NT2/D1 (cell line): ENCODE measurements around the gene RGMA.

ENCODE experiments used
- DNase-seq: peaks from one replicate; pipeline ENCODE4 v3.0.0-alpha.2; 2011; ENCODE audit warnings: low read depth, low spot score
- H3K27me3 ChIP-seq: 2 replicates; pipeline ENCODE4 v1.6.0; 2011; ENCODE audit warnings: mild to moderate bottlenecking; ENCODE audit not compliant: insufficient read length, insufficient read depth
- H3K36me3 ChIP-seq: 2 replicates; pipeline ENCODE4 v1.6.1; 2011; ENCODE audit warnings: mild to moderate bottlenecking, low read length, mixed read lengths; ENCODE audit not compliant: insufficient read depth, insufficient read length
- H3K4me1 ChIP-seq: 2 replicates; pipeline ENCODE4 v1.5.1; 2011; ENCODE audit not compliant: insufficient read depth, insufficient read length
- H3K4me3 ChIP-seq: 2 replicates; pipeline ENCODE4 v1.5.1; 2011; ENCODE audit warnings: low read depth; ENCODE audit not compliant: insufficient read length
- H3K9ac ChIP-seq: 2 replicates; pipeline ENCODE4 v1.6.0; 2011; ENCODE audit warnings: low read depth; ENCODE audit not compliant: insufficient read length
- H3K9me3 ChIP-seq: 2 replicates; pipeline ENCODE4 v1.5.1; 2011; ENCODE audit warnings: mild to moderate bottlenecking, low read length; ENCODE audit not compliant: insufficient read depth
- SUZ12 ChIP-seq: IDR thresholded peaks from 2 replicates; pipeline ENCODE4 v1.6.1; 2011; ENCODE audit not compliant: insufficient read length, insufficient read depth; ENCODE audit errors: extremely low read depth
- YY1 ChIP-seq: IDR thresholded peaks from 2 replicates; pipeline ENCODE4 v1.6.1; 2011; ENCODE audit not compliant: insufficient read length, insufficient read depth
- ZNF274 ChIP-seq: IDR thresholded peaks from 2 replicates; pipeline ENCODE4 v1.6.1; 2011; ENCODE audit warnings: mild to moderate bottlenecking, low read depth, low read length

The RGMA gene

GRCh38 chr15:92992720-92993119 lies 96.3 kb downstream of the RGMA start:
- no peak for DNase-seq
- Histone ChIP-seq H3K4me1 (no peaks in the 10 kb centered on the region), H3K9me3 (no peaks in the 10 kb centered on the region), H3K36me3 (peaks cover 90% of the 10 kb centered on the region), H3K4me3 (no peak overlapping the region), H3K27me3 (no peaks in the 10 kb centered on the region), H3K9ac (no peak overlapping the region)
- TF ChIP-seq SUZ12, result no peak
- TF ChIP-seq ZNF274, result no peak
- TF ChIP-seq YY1, result no peak

GRCh38 chr15:92990031-92990430 lies 99.0 kb downstream of the RGMA start:
- DNase-seq, result no peak
- Histone ChIP-seq H3K9ac (no peak overlapping the region), H3K4me1 (no peaks in the 10 kb centered on the region), H3K4me3 (no peak overlapping the region), H3K9me3 (no peaks in the 10 kb centered on the region), H3K27me3 (no peaks in the 10 kb centered on the region), H3K36me3 (peaks cover 92% of the 10 kb centered on the region)
- TF ChIP-seq YY1 (no peak), ZNF274 (no peak), SUZ12 (no peak)

DNA sequence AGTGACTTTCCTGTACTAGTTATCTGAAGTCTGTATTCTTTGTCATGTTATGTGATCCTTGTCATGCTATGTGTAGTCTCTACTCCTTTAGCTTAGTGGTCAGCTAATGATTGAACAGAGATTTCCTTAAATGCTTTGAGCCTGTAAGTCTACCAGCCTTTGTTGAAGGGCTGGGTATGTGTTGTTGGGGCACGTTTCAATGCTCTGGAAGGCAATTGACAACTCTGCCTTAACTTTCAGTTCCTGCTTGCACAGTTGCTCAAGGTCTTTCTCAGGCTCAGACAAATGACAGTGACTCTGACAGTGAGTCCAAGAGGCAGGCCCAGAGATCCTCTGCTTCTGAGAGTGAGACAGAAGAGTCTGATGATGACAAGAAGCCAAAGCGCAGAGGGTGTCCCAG lies 99.5 kb downstream of the RGMA start:
- no peaks in the 10 kb centered on the region for H3K27me3 ChIP-seq
- peaks cover 92% of the 10 kb centered on the region for H3K36me3 ChIP-seq
- H3K4me3 ChIP-seq, result no peak overlapping the region
- no peak overlapping the region for H3K9ac ChIP-seq
- H3K9me3 ChIP-seq, result no peaks in the 10 kb centered on the region
- H3K4me1 ChIP-seq, result no peaks in the 10 kb centered on the region
- no peak for DNase-seq
- TF ChIP-seq ZNF274, result no peak
- no peak for TF ChIP-seq SUZ12
- no peak for TF ChIP-seq YY1
